Measurements from ENCODE around the gene EMC7. TPM values are rescaled to one million over a fixed set of nuclear protein-coding genes. Genes with fewer than 3 reads are reported as not detected.

The EMC7 gene
- total RNA-seq (2021; ENCODE audit: unreplicated experiment) (79.6 TPM), Bru-seq, nascent RNA (percentile 75 among the genes with signal in this experiment), BruChase-seq, experiment 1, labeled RNA remaining after a 2-hour chase (percentile 76 among the genes with signal in this experiment), BruChase-seq, experiment 2, labeled RNA remaining after a 6-hour chase (percentile 87 among the genes with signal in this experiment)
- polyA plus RNA-seq (2012; ENCODE audit: insufficient read length), result 84.1 TPM
- long read RNA-seq, transcript EMC7-201 (5 exons, 1,155 nt), result major isoform, 121 of 186 reads
- long read RNA-seq, partial matches to known transcripts, result 0 of 186 reads
- long read RNA-seq, other reads (novel, unspliced or antisense), result 64 of 186 reads

DNA sequence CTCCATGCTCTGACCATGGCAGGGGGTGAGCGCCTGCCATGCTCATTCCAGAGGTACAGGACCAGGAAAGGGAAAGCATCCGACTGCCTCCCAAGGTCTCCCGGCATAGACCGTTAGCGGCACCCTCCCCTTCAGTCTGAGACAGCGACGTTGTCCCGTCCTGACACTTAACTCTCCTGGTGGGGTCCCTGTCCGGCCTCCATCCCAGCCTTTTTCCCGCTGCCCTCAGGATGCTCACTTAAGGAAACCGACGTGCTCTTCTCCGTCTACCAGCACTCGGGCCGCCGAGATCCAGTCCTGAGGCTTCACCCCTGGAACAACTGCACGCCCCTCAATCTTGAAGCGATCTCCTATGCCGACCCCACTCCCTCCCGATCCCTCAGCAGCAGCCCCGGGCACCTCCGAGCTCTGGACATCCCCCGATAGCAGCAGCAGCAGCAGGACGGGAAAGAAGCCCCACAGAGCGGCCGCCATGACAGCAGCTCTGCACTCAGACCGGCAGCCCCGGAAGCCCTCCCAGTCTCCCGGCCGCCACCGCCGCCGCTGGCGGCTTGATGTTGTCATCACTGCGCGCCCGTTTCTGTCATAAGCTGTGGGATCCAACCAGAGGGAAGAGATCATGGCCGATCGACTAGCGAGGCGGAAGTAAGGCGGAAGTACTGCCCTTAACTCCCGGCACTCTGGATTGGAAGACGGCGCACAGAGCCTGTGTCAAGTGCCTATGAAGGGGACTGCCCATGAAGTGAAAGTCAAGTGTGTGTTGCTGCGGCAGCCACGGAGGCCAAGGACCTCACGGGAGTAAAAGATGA lies at the start of gene EMC7, which contains the start of gene PGBD4:
TSS of gene EMC7 (minus strand) at position 497 of the 809 bp plus-strand sequence. CDS start at position 474, 23 bp downstream.
TSS of gene PGBD4 (plus strand) at position 718 of the 809 bp plus-strand sequence. CDS start 449 bp downstream, outside the sequence.
- H3K9me3 ChIP-seq (ENCODE audit: control insufficient read depth, insufficient read depth, low read depth, low read length), result no peaks in the 10 kb centered on the region
- H3K27ac ChIP-seq (ENCODE audit: low read length), result peak within 1 kb of the TSS; percentile 92
- POLR2A ChIA-PET, result interaction anchor here (0.5 kb wide), 1 partner anchor 59 kb away, joined by 7 read pairs; no protein-coding TSS in a partner anchor
- H3K4me3 ChIP-seq (ENCODE audit: low read depth in 2 of 2, low read length in 2 of 2), result peak within 1 kb of the TSS; percentile 90 to 98
- no peaks in the 10 kb centered on the region for H3K27me3 ChIP-seq (ENCODE audit: control insufficient read depth, insufficient read depth, low read length)
- intact Hi-C loops (cut with micrococcal nuclease; ENCODE audit: unreplicated experiment) (no loop called here), in situ Hi-C loops (cut with HindIII; ENCODE audit: low pct_unique_long_range_greater_than_20kb, low sequenced_read_pairs) (no loop called here)
- no peaks in the 10 kb centered on the region; the same call in 1 of the 2 replicates for H3K4me1 ChIP-seq (ENCODE audit: control insufficient read depth, insufficient read depth, low read length)
- TF ChIP-seq SIN3A (IDR thresholded peaks at IDR 0.05; ENCODE audit: borderline replicate concordance, insufficient read depth, low read depth, low read length), result peak; percentile 36
- TF ChIP-seq, protein P1, sequence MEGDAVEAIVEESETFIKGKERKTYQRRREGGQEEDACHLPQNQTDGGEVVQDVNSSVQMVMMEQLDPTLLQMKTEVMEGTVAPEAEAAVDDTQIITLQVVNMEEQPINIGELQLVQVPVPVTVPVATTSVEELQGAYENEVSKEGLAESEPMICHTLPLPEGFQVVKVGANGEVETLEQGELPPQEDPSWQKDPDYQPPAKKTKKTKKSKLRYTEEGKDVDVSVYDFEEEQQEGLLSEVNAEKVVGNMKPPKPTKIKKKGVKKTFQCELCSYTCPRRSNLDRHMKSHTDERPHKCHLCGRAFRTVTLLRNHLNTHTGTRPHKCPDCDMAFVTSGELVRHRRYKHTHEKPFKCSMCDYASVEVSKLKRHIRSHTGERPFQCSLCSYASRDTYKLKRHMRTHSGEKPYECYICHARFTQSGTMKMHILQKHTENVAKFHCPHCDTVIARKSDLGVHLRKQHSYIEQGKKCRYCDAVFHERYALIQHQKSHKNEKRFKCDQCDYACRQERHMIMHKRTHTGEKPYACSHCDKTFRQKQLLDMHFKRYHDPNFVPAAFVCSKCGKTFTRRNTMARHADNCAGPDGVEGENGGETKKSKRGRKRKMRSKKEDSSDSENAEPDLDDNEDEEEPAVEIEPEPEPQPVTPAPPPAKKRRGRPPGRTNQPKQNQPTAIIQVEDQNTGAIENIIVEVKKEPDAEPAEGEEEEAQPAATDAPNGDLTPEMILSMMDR (IDR thresholded peaks at IDR 0.05), result no peak
- peak; percentile 81 for TF ChIP-seq POLR2AphosphoS5 (IDR thresholded peaks at IDR 0.05; ENCODE audit: low read depth, low read length)
- TF ChIP-seq TCF7L2 (IDR thresholded peaks at IDR 0.05; ENCODE audit: low read depth, low read length), result peak; percentile 57; the same call in 1 of the 2 replicates
- BruUV-seq (replicated peaks), result TSS peak; percentile 86
- DNase-seq (ENCODE audit: low read depth, low spot score), result peak; percentile 89
- ATAC-seq, result peak; percentile 100
- no peaks in the 10 kb centered on the region for H3K36me3 ChIP-seq (ENCODE audit: control insufficient read depth, insufficient read depth, low read length)
- CTCF ChIA-PET, result interaction anchor here (0.7 kb wide), 1 partner anchor 115 kb away, joined by 3 read pairs; no protein-coding TSS in a partner anchor

DNA sequence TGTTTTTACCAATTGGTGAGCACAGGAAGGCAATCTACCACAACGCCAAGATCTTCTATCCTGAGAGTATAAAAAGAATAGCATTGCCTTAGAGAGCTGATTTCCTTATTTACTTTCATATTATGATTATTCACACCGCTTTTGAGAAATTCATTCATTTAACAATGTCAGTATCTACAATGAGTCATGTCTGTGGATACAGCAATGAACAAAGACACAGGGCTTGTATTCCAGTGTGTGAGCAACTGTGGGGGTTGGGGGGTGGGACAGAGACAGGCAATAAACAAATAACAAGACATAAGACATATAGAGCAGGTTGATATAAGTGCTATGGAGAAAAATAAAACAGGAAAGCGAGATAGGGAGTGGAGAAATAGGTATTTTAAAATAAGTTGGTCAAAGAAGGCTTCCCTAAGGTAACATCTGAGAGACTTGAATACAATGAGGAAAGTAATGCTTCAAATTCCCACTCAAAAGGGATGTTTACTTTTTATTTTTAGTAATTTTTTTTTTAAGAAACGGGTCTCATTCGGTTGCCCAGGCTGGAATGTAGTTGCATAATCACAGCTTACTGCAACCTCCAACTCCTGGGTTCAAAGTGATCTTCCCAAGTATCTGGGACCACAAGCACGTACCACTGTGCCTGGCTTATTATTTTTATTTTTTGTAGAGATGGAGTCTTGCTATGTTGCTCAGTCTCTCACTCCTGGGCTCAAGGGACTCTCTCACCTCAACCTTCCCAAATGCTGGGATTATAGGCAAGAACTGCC lies 45.9 kb upstream of the EMC7 start:
- Histone ChIP-seq H3K36me3 (ENCODE audit: control insufficient read depth, insufficient read depth, low read length) (0 out of 2 replicates have a peak, but pooled peaks cover 3% of the 10 kb centered on the region), H3K4me3 (ENCODE audit: low read depth in 2 of 2, low read length in 2 of 2) (no peak overlapping the region), H3K27ac (ENCODE audit: low read length) (no peak overlapping the region), H3K27me3 (ENCODE audit: control insufficient read depth, insufficient read depth, low read length) (no peaks in the 10 kb centered on the region), H3K4me1 (ENCODE audit: control insufficient read depth, insufficient read depth, low read length) (no peaks in the 10 kb centered on the region), H3K9me3 (ENCODE audit: control insufficient read depth, insufficient read depth, low read depth, low read length) (no peaks in the 10 kb centered on the region)
- TF ChIP-seq, protein P2, sequence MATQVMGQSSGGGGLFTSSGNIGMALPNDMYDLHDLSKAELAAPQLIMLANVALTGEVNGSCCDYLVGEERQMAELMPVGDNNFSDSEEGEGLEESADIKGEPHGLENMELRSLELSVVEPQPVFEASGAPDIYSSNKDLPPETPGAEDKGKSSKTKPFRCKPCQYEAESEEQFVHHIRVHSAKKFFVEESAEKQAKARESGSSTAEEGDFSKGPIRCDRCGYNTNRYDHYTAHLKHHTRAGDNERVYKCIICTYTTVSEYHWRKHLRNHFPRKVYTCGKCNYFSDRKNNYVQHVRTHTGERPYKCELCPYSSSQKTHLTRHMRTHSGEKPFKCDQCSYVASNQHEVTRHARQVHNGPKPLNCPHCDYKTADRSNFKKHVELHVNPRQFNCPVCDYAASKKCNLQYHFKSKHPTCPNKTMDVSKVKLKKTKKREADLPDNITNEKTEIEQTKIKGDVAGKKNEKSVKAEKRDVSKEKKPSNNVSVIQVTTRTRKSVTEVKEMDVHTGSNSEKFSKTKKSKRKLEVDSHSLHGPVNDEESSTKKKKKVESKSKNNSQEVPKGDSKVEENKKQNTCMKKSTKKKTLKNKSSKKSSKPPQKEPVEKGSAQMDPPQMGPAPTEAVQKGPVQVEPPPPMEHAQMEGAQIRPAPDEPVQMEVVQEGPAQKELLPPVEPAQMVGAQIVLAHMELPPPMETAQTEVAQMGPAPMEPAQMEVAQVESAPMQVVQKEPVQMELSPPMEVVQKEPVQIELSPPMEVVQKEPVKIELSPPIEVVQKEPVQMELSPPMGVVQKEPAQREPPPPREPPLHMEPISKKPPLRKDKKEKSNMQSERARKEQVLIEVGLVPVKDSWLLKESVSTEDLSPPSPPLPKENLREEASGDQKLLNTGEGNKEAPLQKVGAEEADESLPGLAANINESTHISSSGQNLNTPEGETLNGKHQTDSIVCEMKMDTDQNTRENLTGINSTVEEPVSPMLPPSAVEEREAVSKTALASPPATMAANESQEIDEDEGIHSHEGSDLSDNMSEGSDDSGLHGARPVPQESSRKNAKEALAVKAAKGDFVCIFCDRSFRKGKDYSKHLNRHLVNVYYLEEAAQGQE (IDR thresholded peaks at IDR 0.05; ENCODE audit: insufficient read depth in 1 of 2, low read depth in 2 of 2, low read length in 1 of 2), result no peak
- TF ChIP-seq SIN3A (IDR thresholded peaks at IDR 0.05; ENCODE audit: borderline replicate concordance, insufficient read depth, low read depth, low read length) (no peak), POLR2AphosphoS5 (IDR thresholded peaks at IDR 0.05; ENCODE audit: low read depth, low read length) (no peak), TCF7L2 (IDR thresholded peaks at IDR 0.05; ENCODE audit: low read depth, low read length) (no peak)
- TF ChIP-seq, protein P1 (IDR thresholded peaks at IDR 0.05), result no peak
- DNase-seq (ENCODE audit: low read depth, low spot score), result no peak
- intact Hi-C loops (cut with micrococcal nuclease; ENCODE audit: unreplicated experiment) (no loop called here), in situ Hi-C loops (cut with HindIII; ENCODE audit: low pct_unique_long_range_greater_than_20kb, low sequenced_read_pairs) (no loop called here)
- CTCF ChIA-PET, result no interaction called here
- POLR2A ChIA-PET, result no interaction called here
- no TSS peak for BruUV-seq (replicated peaks)
- ATAC-seq, result no peak
